Stimulated activated naive B cell treated with anti-CD40 and anti-IgM and Interleukin-4, amounts not matched to agents 10 μg/mL and 1 μg/mL and 100 μg/mL, for 72 hours (primary cell): ENCODE measurements around the gene AFG1L.
"Not testable (repeated sequence)": the region's sequence is repeated elsewhere in the genome, so short reads cannot be mapped to it uniquely, and the experiment has no call there.

Experiments used
- ATAC-seq, 2 donors: fragments of 150-1000 bp; cut with Tn5 transposase; replicated peaks; 2 replicates each; pipeline ENCODE4 v1.10.0; 2021; ENCODE audit warnings: moderate library complexity in 1 of 2
- DNase-seq: peaks from one replicate; pipeline ENCODE4 v3.0.0; 2021
- H3K27ac Mint-ChIP-seq: one replicate; pipeline ENCODE4 v1.8.0; 2022; ENCODE audit warnings: mild to moderate bottlenecking, mixed read lengths
- H3K27me3 Mint-ChIP-seq, 2 donors: one replicate each; pipeline ENCODE4 v1.8.0; 2022; ENCODE audit warnings: mixed read lengths in 2 of 2
- H3K36me3 Mint-ChIP-seq, 2 donors: one replicate each; pipeline ENCODE4 v1.8.0; 2022; ENCODE audit warnings: mixed read lengths in 2 of 2, mild to moderate bottlenecking in 1 of 2
- H3K4me1 Mint-ChIP-seq, 2 donors: one replicate each; pipeline ENCODE4 v1.8.0; 2022; ENCODE audit warnings: mixed read lengths in 2 of 2, mild to moderate bottlenecking in 1 of 2
- H3K4me3 Mint-ChIP-seq, 2 donors: one replicate each; pipeline ENCODE4 v1.8.0; 2022; ENCODE audit warnings: mild to moderate bottlenecking in 2 of 2, mixed read lengths in 2 of 2, moderate library complexity in 1 of 2
- H3K9me3 Mint-ChIP-seq, 2 donors: one replicate each; pipeline ENCODE4 v1.8.0; 2022; ENCODE audit warnings: mixed read lengths in 2 of 2, mild to moderate bottlenecking in 1 of 2

The AFG1L gene

DNA sequence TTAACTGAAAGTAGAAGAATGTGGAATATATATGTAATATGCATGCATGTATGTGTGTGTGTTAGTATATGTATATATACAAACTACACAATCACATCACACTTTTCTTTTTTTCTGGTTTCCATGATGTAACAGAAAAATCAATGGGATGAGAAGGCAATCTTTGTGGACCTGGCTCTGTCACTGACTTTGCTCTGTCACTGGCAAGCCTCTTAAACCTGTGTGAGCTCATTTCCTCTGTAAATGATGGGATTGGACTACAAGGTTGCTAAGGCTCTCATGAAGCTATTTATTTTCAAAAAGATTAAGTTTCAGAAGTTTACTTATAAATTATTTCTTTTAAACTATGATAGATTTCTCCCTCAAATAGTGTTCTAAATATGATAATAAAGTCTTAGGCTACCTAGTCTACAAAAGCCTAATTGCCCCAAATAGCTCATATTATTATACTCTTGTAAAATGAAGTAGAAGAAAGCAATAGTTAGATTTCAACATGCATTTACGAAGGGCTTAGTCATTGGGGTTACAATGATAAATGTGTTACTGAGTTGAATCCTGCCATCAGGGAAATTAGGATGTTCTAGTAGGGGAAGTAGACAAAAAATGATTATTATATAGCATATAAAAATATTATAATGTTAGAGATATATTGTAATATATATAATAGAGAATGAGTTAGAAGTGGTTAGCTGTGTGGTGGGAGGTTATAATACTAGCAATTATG lies 129.3 kb downstream of the AFG1L start:
- ATAC-seq, result no peak
- H3K4me1 Mint-ChIP-seq, result no peaks in the 10 kb centered on the region
- no peaks in the 10 kb centered on the region for H3K27me3 Mint-ChIP-seq

DNA sequence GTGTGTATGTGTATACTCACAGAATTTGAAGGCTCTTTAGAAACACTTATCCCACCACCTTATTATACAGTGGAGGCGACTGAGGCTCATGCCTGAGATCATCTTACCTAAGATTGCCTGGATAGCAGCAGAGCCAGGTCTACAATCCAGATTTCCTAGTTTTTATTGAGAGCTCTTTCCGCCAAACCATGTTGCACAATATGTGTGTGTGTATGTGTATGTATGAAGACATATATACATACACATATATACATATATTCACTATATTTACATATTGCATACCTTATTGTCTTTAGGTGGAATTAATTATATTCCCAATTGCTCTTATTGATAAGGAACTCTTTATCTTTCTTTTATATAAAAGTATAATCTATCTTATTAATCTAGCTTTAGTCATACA lies 130.6 kb downstream of the AFG1L start:
- Mint-ChIP-seq H3K27ac (no peak overlapping the region), H3K4me3 (no peak overlapping the region), H3K27me3 (no peaks in the 10 kb centered on the region), H3K4me1 (no peaks in the 10 kb centered on the region), H3K36me3 (peaks cover 6 to 8% of the 10 kb centered on the region in 2 donors), H3K9me3 (no peaks in the 10 kb centered on the region)
- ATAC-seq (no peak), DNase-seq (no peak)

More for the DNA sequence above, 129.3 kb downstream of the AFG1L start:
- DNase-seq, result no peak
- Mint-ChIP-seq H3K27ac (no peak overlapping the region), H3K4me3 (no peak overlapping the region), H3K9me3 (no peaks in the 10 kb centered on the region), H3K36me3 (peaks cover 5 to 8% of the 10 kb centered on the region in 2 donors)

GRCh38 chr6:108432143-108432542 lies 137.3 kb downstream of the AFG1L start:
- H3K27me3 Mint-ChIP-seq, result no peaks in the 10 kb centered on the region
- H3K4me3 Mint-ChIP-seq, result no peak overlapping the region
- no peak for DNase-seq
- H3K27ac Mint-ChIP-seq, result no peak overlapping the region
- H3K9me3 Mint-ChIP-seq, result no peaks in the 10 kb centered on the region
- peaks cover 8% of the 10 kb centered on the region in 2 donors for H3K36me3 Mint-ChIP-seq
- ATAC-seq, result no peak
- H3K4me1 Mint-ChIP-seq, result no peaks in the 10 kb centered on the region

DNA sequence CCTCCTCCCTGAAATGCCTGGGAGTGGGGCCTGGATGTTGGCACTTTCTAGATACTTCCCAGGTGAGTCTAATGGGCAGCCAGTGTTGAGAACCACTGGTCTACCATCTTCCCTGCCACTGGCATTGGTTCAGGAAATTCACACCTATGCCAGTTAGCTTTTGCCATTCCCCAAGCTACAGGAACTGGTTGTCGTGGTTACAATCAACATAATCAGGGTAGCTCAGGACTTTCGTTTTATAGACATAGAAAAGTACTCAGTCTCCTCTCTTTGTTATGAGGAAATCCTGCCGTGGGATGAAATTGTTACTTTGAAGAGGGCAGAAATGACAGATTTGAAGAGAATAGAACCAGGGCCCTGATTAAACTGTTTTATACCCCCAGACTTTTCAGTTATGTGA lies 137.9 kb downstream of the AFG1L start:
- no peak overlapping the region for H3K4me3 Mint-ChIP-seq
- no peak for DNase-seq
- no peaks in the 10 kb centered on the region for H3K27me3 Mint-ChIP-seq
- no peaks in the 10 kb centered on the region for H3K9me3 Mint-ChIP-seq
- H3K4me1 Mint-ChIP-seq, result no peaks in the 10 kb centered on the region
- ATAC-seq, result no peak
- no peak overlapping the region for H3K27ac Mint-ChIP-seq
- H3K36me3 Mint-ChIP-seq, result peaks cover 8% of the 10 kb centered on the region in 2 donors

- H3K36me3 Mint-ChIP-seq, result peaks cover 0 to 2% of the 10 kb centered on the region in 2 donors
Measured at GRCh38 chr6:108434222-108434621, 139.4 kb downstream of the AFG1L start.

DNA sequence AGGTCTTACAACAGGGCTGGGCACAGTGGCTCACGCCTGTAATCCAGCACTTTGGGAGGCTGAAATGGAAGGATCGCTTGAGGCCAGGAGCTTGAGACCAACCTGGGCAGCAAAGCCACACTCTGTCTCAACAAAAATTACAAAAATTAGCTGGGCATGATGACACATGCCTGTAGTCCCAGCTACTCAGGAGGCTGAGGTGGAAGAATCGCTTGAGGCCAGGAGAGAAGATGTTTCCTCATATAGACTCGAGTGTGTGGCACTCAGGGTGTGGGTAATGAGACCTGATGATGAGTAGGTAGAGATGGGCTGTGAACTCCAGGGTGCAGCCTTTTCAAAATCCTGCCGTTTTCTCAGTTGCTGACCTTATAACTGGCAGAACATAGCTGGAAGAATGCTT lies 140.5 kb downstream of the AFG1L start:
- H3K9me3 Mint-ChIP-seq, result no peaks in the 10 kb centered on the region
- DNase-seq (no peak), ATAC-seq (no peak)
- H3K27me3 Mint-ChIP-seq, result no peaks in the 10 kb centered on the region
- no peak overlapping the region for H3K4me3 Mint-ChIP-seq
- peak overlapping the region; percentile 53 for H3K27ac Mint-ChIP-seq
- peaks cover 0 to 2% of the 10 kb centered on the region in 2 donors for H3K36me3 Mint-ChIP-seq
- no peaks in the 10 kb centered on the region for H3K4me1 Mint-ChIP-seq

More at GRCh38 chr6:108434222-108434621, 139.4 kb downstream of the AFG1L start:
- DNase-seq (no peak), ATAC-seq (no peak)
- no peaks in the 10 kb centered on the region for H3K4me1 Mint-ChIP-seq
- H3K9me3 Mint-ChIP-seq, result no peaks in the 10 kb centered on the region
- no peaks in the 10 kb centered on the region for H3K27me3 Mint-ChIP-seq
- H3K4me3 Mint-ChIP-seq, result no peak overlapping the region
- H3K27ac Mint-ChIP-seq, result no peak overlapping the region

DNA sequence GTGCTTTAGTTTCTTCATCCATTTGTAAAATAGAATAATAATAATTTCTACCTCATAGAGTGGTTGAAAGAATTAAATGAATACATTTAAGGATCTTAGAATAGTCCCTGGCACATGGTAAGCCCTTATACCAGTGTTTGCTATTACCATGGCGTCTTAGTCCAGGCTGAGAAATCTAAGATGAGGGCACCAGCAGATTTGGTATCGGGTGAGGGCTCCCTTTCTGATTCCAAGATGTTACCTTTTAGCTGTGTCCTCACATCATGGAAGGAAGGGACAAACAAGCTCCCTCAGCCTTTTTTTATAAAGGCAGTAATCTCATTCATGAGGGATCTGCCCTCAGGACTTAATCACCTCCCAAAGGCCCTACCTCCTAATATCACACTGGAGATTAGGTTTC lies 141.9 kb downstream of the AFG1L start:
- H3K4me1 Mint-ChIP-seq, result no peaks in the 10 kb centered on the region
- no peak overlapping the region for H3K27ac Mint-ChIP-seq
- peaks cover 0 to 2% of the 10 kb centered on the region in 2 donors for H3K36me3 Mint-ChIP-seq
- DNase-seq (no peak), ATAC-seq (no peak)
- H3K4me3 Mint-ChIP-seq, result no peak overlapping the region
- H3K27me3 Mint-ChIP-seq, result no peaks in the 10 kb centered on the region
- no peaks in the 10 kb centered on the region for H3K9me3 Mint-ChIP-seq

DNA sequence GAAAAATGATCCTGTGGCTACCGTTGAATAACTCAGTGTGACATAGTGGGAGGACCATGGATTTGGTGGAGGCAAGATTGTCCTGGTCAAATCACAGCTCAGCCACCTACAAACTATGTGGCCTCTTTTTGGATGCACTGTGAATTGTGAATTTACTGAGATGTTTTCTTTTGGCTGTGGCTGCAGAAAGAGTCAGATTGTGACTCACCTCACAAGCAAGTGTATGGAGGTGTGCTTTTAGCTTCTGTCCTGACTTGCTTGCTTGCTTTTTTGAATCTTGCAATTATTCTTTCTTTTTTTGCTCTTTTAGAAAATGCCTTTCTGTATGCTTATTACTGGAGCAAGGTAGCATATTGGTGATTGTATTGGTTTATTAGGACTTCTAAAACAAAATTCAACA lies 143.0 kb downstream of the AFG1L start:
- ATAC-seq (no peak), DNase-seq (no peak)
- H3K9me3 Mint-ChIP-seq, result no peaks in the 10 kb centered on the region
- H3K36me3 Mint-ChIP-seq, result peaks cover 0 to 2% of the 10 kb centered on the region in 2 donors
- no peak overlapping the region for H3K4me3 Mint-ChIP-seq
- no peaks in the 10 kb centered on the region for H3K4me1 Mint-ChIP-seq
- no peak overlapping the region for H3K27ac Mint-ChIP-seq
- H3K27me3 Mint-ChIP-seq, result no peaks in the 10 kb centered on the region

- H3K4me1 Mint-ChIP-seq, result no peaks in the 10 kb centered on the region
- H3K36me3 Mint-ChIP-seq, result no peaks in the 10 kb centered on the region
- no peaks in the 10 kb centered on the region for H3K9me3 Mint-ChIP-seq
- no peaks in the 10 kb centered on the region for H3K27me3 Mint-ChIP-seq
- DNase-seq (no peak), ATAC-seq (no peak)
- no peak overlapping the region for H3K27ac Mint-ChIP-seq
- no peak overlapping the region for H3K4me3 Mint-ChIP-seq
Measured at GRCh38 chr6:108438918-108439317, 144.1 kb downstream of the AFG1L start.

GRCh38 chr6:108441141-108441540 lies 146.3 kb downstream of the AFG1L start:
- ATAC-seq, result no peak
- H3K27ac Mint-ChIP-seq, result no peak overlapping the region

GRCh38 chr6:108442770-108443520 lies 148.1 kb downstream of the AFG1L start:
- H3K9me3 Mint-ChIP-seq, result no peaks in the 10 kb centered on the region
- no peak overlapping the region for H3K4me3 Mint-ChIP-seq
- H3K27ac Mint-ChIP-seq, result no peak overlapping the region
- ATAC-seq (no peak), DNase-seq (no peak)
- no peaks in the 10 kb centered on the region for H3K27me3 Mint-ChIP-seq
- H3K36me3 Mint-ChIP-seq, result no peaks in the 10 kb centered on the region
- H3K4me1 Mint-ChIP-seq, result peaks cover 10 to 17% of the 10 kb centered on the region in 2 donors

More at GRCh38 chr6:108441141-108441540, 146.3 kb downstream of the AFG1L start:
- no peak for DNase-seq
- Mint-ChIP-seq H3K27me3 (no peaks in the 10 kb centered on the region), H3K9me3 (no peaks in the 10 kb centered on the region), H3K4me1 (peaks cover 9 to 15% of the 10 kb centered on the region in 2 donors), H3K4me3 (no peak overlapping the region), H3K36me3 (no peaks in the 10 kb centered on the region)

DNA sequence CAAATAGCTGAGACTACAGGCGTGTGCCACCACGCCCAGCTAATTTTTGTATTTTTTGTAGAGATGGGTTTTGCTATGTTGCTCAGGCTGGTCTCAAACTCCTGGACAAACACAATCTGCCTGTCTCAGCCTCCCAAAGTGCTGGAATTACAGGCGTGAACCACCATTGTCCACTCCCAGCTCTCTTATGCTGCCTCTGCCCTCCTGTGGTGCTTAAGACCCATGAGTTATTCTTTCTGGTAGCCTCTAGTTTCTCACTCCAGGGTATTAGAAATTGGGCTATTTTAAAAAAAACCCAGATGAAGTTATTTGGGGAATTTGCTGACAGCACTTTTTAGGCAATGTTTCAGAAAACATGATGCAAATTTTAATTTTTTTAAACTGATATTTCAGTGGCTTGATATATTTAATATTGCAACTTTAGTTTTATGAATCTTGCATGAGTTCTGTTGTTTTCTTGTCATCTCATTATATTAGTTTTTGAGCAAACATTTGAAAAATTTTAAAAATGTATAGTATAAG lies 151.8 kb downstream of the AFG1L start:
- no peak overlapping the region for H3K4me3 Mint-ChIP-seq
- H3K36me3 Mint-ChIP-seq, result no peaks in the 10 kb centered on the region
- no peak for DNase-seq
- H3K27me3 Mint-ChIP-seq, result no peaks in the 10 kb centered on the region
- no peak for ATAC-seq
- H3K4me1 Mint-ChIP-seq, result peaks cover 10 to 17% of the 10 kb centered on the region in 2 donors
- no peaks in the 10 kb centered on the region for H3K9me3 Mint-ChIP-seq
- H3K27ac Mint-ChIP-seq, result no peak overlapping the region

GRCh38 chr6:108448481-108448880 lies 153.6 kb downstream of the AFG1L start:
- H3K36me3 Mint-ChIP-seq, result no peaks in the 10 kb centered on the region
- peaks cover 11 to 19% of the 10 kb centered on the region in 2 donors for H3K4me1 Mint-ChIP-seq
- no peak for DNase-seq
- no peak overlapping the region for H3K4me3 Mint-ChIP-seq
- ATAC-seq, result no peak
- no peak overlapping the region for H3K27ac Mint-ChIP-seq
- H3K9me3 Mint-ChIP-seq, result no peaks in the 10 kb centered on the region
- H3K27me3 Mint-ChIP-seq, result no peaks in the 10 kb centered on the region

DNA sequence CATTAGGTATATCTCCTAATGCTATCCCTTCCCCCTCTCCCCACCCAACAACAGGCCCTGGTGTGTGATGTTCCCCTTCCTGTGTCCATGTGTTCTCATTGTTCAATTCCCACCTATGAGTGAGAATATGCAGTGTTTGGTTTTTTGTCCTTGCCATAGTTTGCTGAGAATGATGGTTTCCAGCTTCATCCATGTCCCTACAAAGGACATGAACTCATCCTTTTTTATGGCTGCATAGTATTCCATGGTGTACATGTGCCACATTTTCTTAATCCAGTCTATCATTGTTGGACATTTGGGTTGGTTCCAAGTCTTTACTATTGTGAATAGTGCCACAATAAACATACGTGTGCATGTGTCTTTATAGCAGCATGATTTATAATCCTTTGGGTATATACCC lies 154.9 kb downstream of the AFG1L start:
- H3K4me1 Mint-ChIP-seq, result peaks cover 16 to 25% of the 10 kb centered on the region in 2 donors
- not testable (repeated sequence) for DNase-seq, H3K9me3 Mint-ChIP-seq, H3K27ac Mint-ChIP-seq, H3K36me3 Mint-ChIP-seq, ATAC-seq, H3K27me3 Mint-ChIP-seq, H3K4me3 Mint-ChIP-seq

- no peaks in the 10 kb centered on the region for H3K27me3 Mint-ChIP-seq
- H3K36me3 Mint-ChIP-seq, result no peaks in the 10 kb centered on the region
- peaks cover 7 to 9% of the 10 kb centered on the region in 2 donors for H3K4me1 Mint-ChIP-seq
- no peak overlapping the region for H3K4me3 Mint-ChIP-seq
- DNase-seq (no peak), ATAC-seq (no peak)
- H3K27ac Mint-ChIP-seq, result no peak overlapping the region
- no peaks in the 10 kb centered on the region for H3K9me3 Mint-ChIP-seq
Measured at GRCh38 chr6:108451816-108452215, 157.0 kb downstream of the AFG1L start.
